Fibroblast of pulmonary artery (primary cell): ENCODE data around the gene BABAM2.
"Not testable (repeated sequence)": the region's sequence is repeated elsewhere in the genome, so short reads cannot be mapped to it uniquely, and the experiment has no call there.

ENCODE experiments used
- DNase-seq: peaks from one replicate; pipeline ENCODE4 v3.0.0-alpha.2; 2010; ENCODE audit warnings: low read depth
- H3K4me3 ChIP-seq: replicated peaks from 2 replicates; pipeline ENCODE4 v1.5.1; 2011; ENCODE audit warnings: low read depth, mild to moderate bottlenecking, control low read depth, low read length, moderate library complexity
- TF ChIP-seq, protein P1 (sequence below): IDR thresholded peaks from 2 replicates; pipeline ENCODE4 v1.5.1; 2011; ENCODE audit warnings: mild to moderate bottlenecking, control low read depth, low read length, inconsistent platforms; ENCODE audit errors: missing control alignments

Gene BABAM2

DNA sequence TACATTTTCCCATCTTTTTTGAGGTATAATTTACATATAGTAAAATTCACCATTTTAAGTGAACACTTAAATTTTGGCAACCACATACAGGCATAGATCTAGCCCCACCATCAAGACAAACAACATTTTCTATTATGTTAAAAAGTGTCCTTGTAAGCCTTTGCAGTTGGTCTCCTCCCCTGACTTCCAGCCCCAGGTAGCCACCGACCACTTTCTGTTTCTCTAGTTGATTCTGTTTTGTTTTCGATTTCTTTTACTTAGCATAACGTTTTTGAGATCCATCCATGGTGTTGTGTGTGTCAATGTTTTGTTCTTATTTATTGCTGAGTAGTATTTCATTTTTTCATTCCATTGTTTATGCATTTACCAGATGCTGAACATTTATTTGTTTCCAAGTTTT is 366.7 kb downstream of the BABAM2 start:
- DNase-seq, result no peak
- H3K4me3 ChIP-seq, result no peak overlapping the region
- TF ChIP-seq, protein P1, sequence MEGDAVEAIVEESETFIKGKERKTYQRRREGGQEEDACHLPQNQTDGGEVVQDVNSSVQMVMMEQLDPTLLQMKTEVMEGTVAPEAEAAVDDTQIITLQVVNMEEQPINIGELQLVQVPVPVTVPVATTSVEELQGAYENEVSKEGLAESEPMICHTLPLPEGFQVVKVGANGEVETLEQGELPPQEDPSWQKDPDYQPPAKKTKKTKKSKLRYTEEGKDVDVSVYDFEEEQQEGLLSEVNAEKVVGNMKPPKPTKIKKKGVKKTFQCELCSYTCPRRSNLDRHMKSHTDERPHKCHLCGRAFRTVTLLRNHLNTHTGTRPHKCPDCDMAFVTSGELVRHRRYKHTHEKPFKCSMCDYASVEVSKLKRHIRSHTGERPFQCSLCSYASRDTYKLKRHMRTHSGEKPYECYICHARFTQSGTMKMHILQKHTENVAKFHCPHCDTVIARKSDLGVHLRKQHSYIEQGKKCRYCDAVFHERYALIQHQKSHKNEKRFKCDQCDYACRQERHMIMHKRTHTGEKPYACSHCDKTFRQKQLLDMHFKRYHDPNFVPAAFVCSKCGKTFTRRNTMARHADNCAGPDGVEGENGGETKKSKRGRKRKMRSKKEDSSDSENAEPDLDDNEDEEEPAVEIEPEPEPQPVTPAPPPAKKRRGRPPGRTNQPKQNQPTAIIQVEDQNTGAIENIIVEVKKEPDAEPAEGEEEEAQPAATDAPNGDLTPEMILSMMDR, result no peak

DNA sequence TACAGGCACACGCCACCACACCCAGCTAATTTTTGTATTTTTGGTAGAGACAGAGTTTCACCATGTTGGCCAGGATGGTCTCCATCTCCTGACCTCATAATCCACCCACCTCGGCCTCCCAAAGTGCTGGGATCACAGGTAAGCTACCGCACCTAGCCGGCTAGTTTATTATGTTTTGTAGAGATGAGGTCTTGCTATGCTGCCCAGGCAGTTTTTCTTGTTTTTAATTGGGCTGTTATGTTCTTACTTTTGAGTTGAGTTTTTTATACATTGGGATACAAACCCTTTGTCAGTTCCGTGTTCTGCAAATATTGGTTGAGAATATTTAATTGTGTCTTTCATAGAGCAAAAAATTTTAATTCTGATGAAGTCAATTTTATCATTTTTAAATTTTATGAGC is 368.7 kb downstream of the BABAM2 start:
- H3K4me3 ChIP-seq, DNase-seq: not testable (repeated sequence)

GRCh38 chr2:28263690-28264089 is 373.2 kb downstream of the BABAM2 start:
- TF ChIP-seq, protein P1, result no peak
- DNase-seq, result no peak
- H3K4me3 ChIP-seq, result no peak overlapping the region

GRCh38 chr2:28267282-28267681 is 376.8 kb downstream of the BABAM2 start:
- TF ChIP-seq, protein P1, result no peak
- DNase-seq, result no peak
- H3K4me3 ChIP-seq, result no peak overlapping the region

- DNase-seq, result peak; percentile 40
- no peak overlapping the region for H3K4me3 ChIP-seq
- TF ChIP-seq, protein P1, result no peak
These were observed 377.9 kb downstream of the BABAM2 start for GRCh38 chr2:28268386-28268785.

- TF ChIP-seq, protein P1, result no peak
- DNase-seq, result peak; percentile 45
- H3K4me3 ChIP-seq, result no peak overlapping the region
These were observed 378.7 kb downstream of the BABAM2 start for GRCh38 chr2:28269019-28269784.

DNA sequence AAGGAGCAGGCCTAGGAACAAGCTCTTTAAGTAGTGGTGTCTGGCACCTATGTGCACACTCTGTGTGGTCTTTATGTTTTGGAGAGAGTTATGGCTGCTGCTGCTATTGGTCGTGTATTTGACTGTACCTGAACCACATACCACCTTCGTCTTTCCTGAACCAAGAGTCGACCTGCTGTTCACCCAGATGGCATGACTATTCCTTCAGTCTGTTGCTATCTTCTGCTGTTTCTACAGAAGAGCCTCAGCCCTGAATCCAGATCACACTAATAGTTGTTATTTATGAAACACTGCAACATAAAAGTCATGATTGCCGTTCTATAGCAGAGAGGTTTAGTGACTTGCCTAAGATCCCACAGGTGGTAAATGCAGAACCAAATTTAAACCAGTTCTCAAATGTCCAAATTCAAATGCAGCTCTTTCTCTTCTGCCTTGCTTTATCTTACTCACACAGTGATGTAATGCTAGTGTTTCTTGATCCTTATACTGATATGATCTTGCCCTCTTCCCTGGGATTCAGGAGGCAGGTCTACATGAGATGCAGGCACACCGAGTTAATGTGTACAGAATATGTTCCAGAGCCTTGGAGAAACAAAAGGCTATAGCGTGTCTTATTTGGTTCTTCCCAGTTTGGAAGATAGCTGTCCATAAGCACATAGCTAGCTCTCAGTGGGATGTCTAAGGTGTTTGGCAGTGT is 380.1 kb downstream of the BABAM2 start:
- H3K4me3 ChIP-seq, result no peak overlapping the region
- DNase-seq, result no peak
- TF ChIP-seq, protein P1, result no peak
